ENCODE measurements around the gene ATRN.
"Not testable (repeated sequence)": the region's sequence is repeated elsewhere in the genome, so short reads cannot be mapped to it uniquely, and the experiment has no call there.

Gene ATRN

GRCh38 chr20:3515379-3516170 is 44.8 kb downstream of the ATRN start:
- no peak for DNase-seq (ENCODE audit: low read depth in 2 of 2)

GRCh38 chr20:3521852-3522740 is 51.3 kb downstream of the ATRN start:
- DNase-seq (ENCODE audit: low read depth in 2 of 2), result no peak

GRCh38 chr20:3524696-3525095 is 53.9 kb downstream of the ATRN start:
- not testable (repeated sequence) for DNase-seq (ENCODE audit: low read depth in 2 of 2)

GRCh38 chr20:3532089-3532615 is 61.3 kb downstream of the ATRN start:
- no peak for DNase-seq (ENCODE audit: low read depth in 2 of 2)

GRCh38 chr20:3537733-3538132 is 66.9 kb downstream of the ATRN start:
- DNase-seq (ENCODE audit: low read depth in 2 of 2), result not testable (repeated sequence)

GRCh38 chr20:3539311-3540107 is 68.7 kb downstream of the ATRN start:
- DNase-seq (ENCODE audit: low read depth in 2 of 2), result no peak

GRCh38 chr20:3541887-3542721 is 71.3 kb downstream of the ATRN start:
- DNase-seq (ENCODE audit: low read depth in 2 of 2), result no peak

- DNase-seq (ENCODE audit: low read depth in 2 of 2), result no peak
These were observed 73.2 kb downstream of the ATRN start for GRCh38 chr20:3543901-3544507.

GRCh38 chr20:3545401-3545925 is 74.6 kb downstream of the ATRN start:
- DNase-seq (ENCODE audit: low read depth in 2 of 2), result no peak

- no peak for DNase-seq (ENCODE audit: low read depth in 2 of 2)
These were observed 77.1 kb downstream of the ATRN start for GRCh38 chr20:3547906-3548305.

- DNase-seq (ENCODE audit: low read depth in 2 of 2), result no peak
These were observed 80.0 kb downstream of the ATRN start for GRCh38 chr20:3550837-3551236.

- DNase-seq (ENCODE audit: low read depth in 2 of 2), result no peak
These were observed 81.0 kb downstream of the ATRN start for GRCh38 chr20:3551681-3552434.

GRCh38 chr20:3553663-3554062 is 82.8 kb downstream of the ATRN start:
- no peak for DNase-seq (ENCODE audit: low read depth in 2 of 2)

GRCh38 chr20:3557237-3557785 is 86.5 kb downstream of the ATRN start:
- no peak for DNase-seq (ENCODE audit: low read depth in 2 of 2)

- no peak for DNase-seq (ENCODE audit: low read depth in 2 of 2)
These were observed 88.4 kb downstream of the ATRN start for GRCh38 chr20:3559231-3559630.

- DNase-seq (ENCODE audit: low read depth in 2 of 2), result no peak
These were observed 88.8 kb downstream of the ATRN start for GRCh38 chr20:3559637-3560036.

GRCh38 chr20:3560162-3560561 is 89.3 kb downstream of the ATRN start:
- DNase-seq (ENCODE audit: low read depth in 2 of 2), result no peak

GRCh38 chr20:3560578-3560977 is 89.8 kb downstream of the ATRN start:
- DNase-seq (ENCODE audit: low read depth in 2 of 2), result no peak

- no peak for DNase-seq (ENCODE audit: low read depth in 2 of 2)
These were observed 92.3 kb downstream of the ATRN start for GRCh38 chr20:3563133-3563532.

Data from stimulated activated CD4-positive, alpha-beta T cell treated with anti-CD3 and anti-CD28 coated beads, Interleukin-15, amount 100 ng/mL, for 48 hours (primary cell).